HAP-1 (cell line): ENCODE results near the gene TCP10L.
"Not testable (repeated sequence)": the region's sequence is repeated elsewhere in the genome, so short reads cannot be mapped to it uniquely, and the experiment has no call there.

Experiments used
- DNase-seq, 2 experiments: peaks; one replicate each; pipeline ENCODE4 v3.0.0-alpha.2; 2016 to 2020; ENCODE audit warnings: low spot score in 2 of 2
- H3K27me3 ChIP-seq: fragments of 250-450 bp; sonication (Bioruptor Pico); 2 replicates; pipeline ENCODE4 v1.5.1; 2020; ENCODE audit warnings: low read depth, mild to moderate bottlenecking, moderate library complexity
- H3K36me3 ChIP-seq: fragments of 250-450 bp; sonication (Bioruptor Pico); replicated peaks from 2 replicates; pipeline ENCODE4 v1.5.1; 2020; ENCODE audit warnings: mild to moderate bottlenecking
- H3K4me1 ChIP-seq: fragments of 250-450 bp; sonication (Bioruptor Pico); 2 replicates; pipeline ENCODE4 v1.5.1; 2020; ENCODE audit warnings: mild to moderate bottlenecking
- H3K4me3 ChIP-seq: fragments of 250-450 bp; sonication (Bioruptor Pico); 2 replicates; pipeline ENCODE4 v1.5.1; 2020; ENCODE audit warnings: mild to moderate bottlenecking, moderate library complexity
- H3K9me3 ChIP-seq: fragments of 250-450 bp; sonication (Bioruptor Pico); 2 replicates; pipeline ENCODE4 v1.5.1; 2020; ENCODE audit warnings: mild to moderate bottlenecking, moderate library complexity
- in situ Hi-C: fragments of 300-500 bp; cut with MboI; formaldehyde crosslinking; loops from 3 replicates; pipeline ENCODE4 v1.14.3; 2020; ENCODE audit warnings: low sequenced_read_pairs, inconsistent platforms, mixed read lengths

The TCP10L gene

DNA sequence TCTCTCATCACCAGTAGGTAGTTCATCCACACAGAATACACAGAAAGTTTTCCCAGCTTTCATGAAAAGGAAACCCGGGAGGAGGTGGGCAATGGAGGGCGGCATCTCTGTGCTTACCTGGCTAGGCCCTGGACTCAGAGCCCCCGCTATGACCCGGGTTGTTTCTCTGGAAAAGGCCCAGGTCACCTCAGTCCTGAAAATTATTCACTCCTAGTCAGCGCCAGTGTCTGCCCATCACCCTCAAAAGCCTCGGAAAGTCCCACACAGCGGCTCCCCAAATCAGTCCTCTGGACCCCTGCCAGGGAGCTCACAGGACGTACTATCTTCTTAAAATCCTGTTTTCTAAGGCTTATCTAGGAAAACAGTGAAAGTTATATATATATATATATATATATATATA lies 51.2 kb downstream of the TCP10L start:
- DNase-seq, result no peak
- H3K36me3 ChIP-seq, result no peaks in the 10 kb centered on the region

DNA sequence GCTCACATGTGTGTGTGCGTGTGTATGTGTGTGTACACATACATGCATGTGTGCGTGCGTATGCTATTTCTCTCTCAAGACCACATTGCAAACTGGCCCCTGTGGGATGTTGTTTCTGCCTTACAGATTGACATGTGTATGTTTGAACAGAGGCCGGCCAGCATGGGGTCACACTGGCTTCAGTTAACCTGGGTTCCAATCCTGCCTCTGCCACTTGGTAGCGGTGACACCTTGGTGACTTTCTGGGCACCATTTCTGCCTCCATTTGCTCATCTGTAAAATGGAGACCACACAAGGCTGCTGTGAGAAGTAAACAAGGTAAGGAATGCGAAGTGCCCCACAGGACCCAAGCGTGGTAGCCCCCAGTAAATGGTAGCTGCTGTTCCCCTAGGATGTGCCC lies 51.7 kb downstream of the TCP10L start:
- Histone ChIP-seq H3K4me1 (0 out of 2 replicates have a peak, but pooled peaks cover 4% of the 10 kb centered on the region), H3K27me3 (no peaks in the 10 kb centered on the region), H3K36me3 (no peaks in the 10 kb centered on the region), H3K4me3 (no peak overlapping the region), H3K9me3 (no peaks in the 10 kb centered on the region)
- no peak for DNase-seq
- in situ Hi-C loops, result no loop called here

More for the DNA sequence above, 51.2 kb downstream of the TCP10L start:
- H3K4me1 ChIP-seq, result 0 out of 2 replicates have a peak, but pooled peaks cover 4% of the 10 kb centered on the region
- H3K27me3 ChIP-seq, result no peaks in the 10 kb centered on the region
- no peak overlapping the region for H3K4me3 ChIP-seq
- in situ Hi-C loops, result no loop called here
- no peaks in the 10 kb centered on the region for H3K9me3 ChIP-seq

- Histone ChIP-seq H3K36me3 (no peaks in the 10 kb centered on the region), H3K9me3 (no peaks in the 10 kb centered on the region), H3K27me3 (no peaks in the 10 kb centered on the region), H3K4me3 (no peak overlapping the region), H3K4me1 (0 out of 2 replicates have a peak, but pooled peaks cover 4% of the 10 kb centered on the region)
- no peak for DNase-seq
- in situ Hi-C loops, result no loop called here
Measured at GRCh38 chr21:32533053-32533452, 52.3 kb downstream of the TCP10L start.

DNA sequence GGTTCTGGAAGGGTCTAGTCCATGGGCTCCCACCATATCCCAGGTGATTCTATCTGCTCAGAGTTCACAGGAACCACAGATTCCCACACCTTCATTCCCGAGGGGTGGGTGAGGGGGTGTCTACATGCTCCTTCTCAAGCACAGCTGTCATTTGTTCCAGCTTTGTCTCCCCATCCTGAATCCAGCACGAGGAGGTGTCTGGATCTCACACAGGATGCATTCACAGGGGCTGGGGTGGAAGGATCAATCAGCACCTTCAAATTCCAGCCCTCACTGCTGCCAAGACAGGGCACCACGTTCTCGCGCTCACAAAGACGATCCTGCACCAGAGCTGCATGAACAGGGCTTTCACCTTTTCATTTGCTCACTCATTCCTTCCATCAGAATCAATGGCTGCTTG lies 52.7 kb downstream of the TCP10L start:
- Histone ChIP-seq H3K4me3 (no peak overlapping the region), H3K9me3 (no peaks in the 10 kb centered on the region), H3K36me3 (no peaks in the 10 kb centered on the region), H3K4me1 (0 out of 2 replicates have a peak, but pooled peaks cover 4% of the 10 kb centered on the region), H3K27me3 (no peaks in the 10 kb centered on the region)
- DNase-seq, result no peak
- in situ Hi-C loops, result no loop called here

- in situ Hi-C loops, DNase-seq, H3K27me3 ChIP-seq, H3K4me1 ChIP-seq, H3K36me3 ChIP-seq, H3K9me3 ChIP-seq, H3K4me3 ChIP-seq: not testable (repeated sequence)
Measured at GRCh38 chr21:32531561-32531960, 53.8 kb downstream of the TCP10L start.

DNA sequence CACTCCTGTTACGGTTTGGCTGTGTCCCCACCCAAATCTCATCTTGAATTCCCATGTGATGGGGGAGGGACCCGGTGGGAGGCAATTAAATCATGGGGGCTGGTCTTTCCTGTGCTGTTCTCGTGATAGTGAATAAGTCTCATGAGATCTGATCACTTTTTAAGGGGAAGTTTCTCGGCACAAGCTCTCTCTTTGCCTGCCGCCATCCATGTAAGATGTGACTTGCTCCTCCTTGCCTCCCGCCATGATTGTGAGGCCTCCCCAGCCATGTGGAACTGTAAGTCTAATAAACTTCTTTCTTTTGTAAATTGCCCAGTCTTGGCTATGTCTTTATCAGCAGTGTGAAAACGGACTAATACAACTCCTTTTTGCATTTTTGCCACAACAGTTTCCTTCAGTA lies 54.5 kb downstream of the TCP10L start:
- H3K4me1 ChIP-seq, H3K36me3 ChIP-seq, in situ Hi-C loops, DNase-seq, H3K9me3 ChIP-seq, H3K4me3 ChIP-seq, H3K27me3 ChIP-seq: not testable (repeated sequence)

GRCh38 chr21:32529679-32530078 lies 55.6 kb downstream of the TCP10L start:
- in situ Hi-C loops, result no loop called here
- Histone ChIP-seq H3K4me3 (no peak overlapping the region), H3K9me3 (no peaks in the 10 kb centered on the region), H3K27me3 (no peaks in the 10 kb centered on the region), H3K4me1 (0 out of 2 replicates have a peak, but pooled peaks cover 4% of the 10 kb centered on the region), H3K36me3 (no peaks in the 10 kb centered on the region)
- DNase-seq, result no peak

DNA sequence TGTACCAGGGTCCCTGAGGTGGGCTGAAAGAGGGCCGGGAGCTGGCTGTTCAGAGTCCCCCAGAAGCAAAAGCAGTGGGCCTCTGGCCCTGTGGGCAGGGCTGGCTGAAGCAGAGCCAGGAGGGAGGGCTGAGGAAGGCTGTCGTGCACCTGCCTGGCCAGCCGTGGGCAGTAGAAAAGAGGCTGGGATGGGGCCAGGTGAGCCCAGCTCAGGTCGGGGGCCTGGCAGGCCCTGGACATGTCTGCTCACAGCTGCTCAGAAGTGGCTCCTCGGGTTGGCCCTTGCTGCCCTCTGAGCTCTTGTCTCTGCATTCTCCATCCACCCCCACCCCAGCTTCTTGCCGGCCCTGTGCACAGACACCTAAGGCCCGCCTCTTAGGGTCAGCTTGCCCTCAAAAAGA lies 60.0 kb downstream of the TCP10L start:
- no peak for DNase-seq
- H3K36me3 ChIP-seq, result no peaks in the 10 kb centered on the region
- H3K9me3 ChIP-seq, result no peaks in the 10 kb centered on the region
- H3K4me3 ChIP-seq, result no peak overlapping the region
- no peaks in the 10 kb centered on the region for H3K27me3 ChIP-seq
- peaks cover 17% of the 10 kb centered on the region for H3K4me1 ChIP-seq
- in situ Hi-C loops, result no loop called here

- in situ Hi-C loops, result no loop called here
- no peaks in the 10 kb centered on the region for H3K9me3 ChIP-seq
- peak in 1 of 2 experiments; percentile 15 for DNase-seq
- H3K4me3 ChIP-seq, result no peak overlapping the region
- no peaks in the 10 kb centered on the region for H3K36me3 ChIP-seq
- peaks cover 17% of the 10 kb centered on the region for H3K4me1 ChIP-seq
- H3K27me3 ChIP-seq, result no peaks in the 10 kb centered on the region
Measured at GRCh38 chr21:32523988-32524719, 61.2 kb downstream of the TCP10L start.
